Measurements from ENCODE around the gene PPM1L.

DNA sequence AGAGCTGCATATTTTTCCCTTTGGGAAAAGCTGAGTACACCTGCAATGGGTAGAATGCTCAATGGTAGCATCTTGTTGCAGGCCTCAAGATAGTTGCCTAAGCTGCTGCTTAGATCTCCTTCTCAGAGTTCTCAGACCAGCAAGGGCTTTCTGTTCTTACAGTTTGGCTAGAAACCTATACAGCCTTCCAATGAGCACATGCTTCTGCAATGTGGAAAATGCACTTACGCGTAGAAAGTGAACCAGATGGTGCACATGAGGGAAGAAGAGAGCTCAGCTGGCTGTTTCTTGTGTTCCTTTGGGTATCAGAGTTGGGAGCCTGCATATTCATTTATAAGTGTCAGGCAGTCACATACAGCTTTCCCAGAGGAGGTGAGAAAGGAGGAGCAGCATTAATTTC, 212.7 kb downstream of the PPM1L start:
- TF ChIP-seq GATA3 (IDR thresholded peaks at IDR 0.05; ENCODE audit: low read depth, low read length) (no peak), GATA2 (IDR thresholded peaks at IDR 0.05; ENCODE audit: low read depth, low read length) (no peak)
